HG03521 (cell line): ENCODE data around the gene ETS1.

Experiments used
- ATAC-seq: cut with Tn5 transposase; IDR thresholded peaks from one replicate; pipeline ENCODE4 v1.9.1; 2021; ENCODE audit warnings: mild to moderate bottlenecking, moderate library complexity; ENCODE audit not compliant: unreplicated experiment

Gene ETS1

DNA sequence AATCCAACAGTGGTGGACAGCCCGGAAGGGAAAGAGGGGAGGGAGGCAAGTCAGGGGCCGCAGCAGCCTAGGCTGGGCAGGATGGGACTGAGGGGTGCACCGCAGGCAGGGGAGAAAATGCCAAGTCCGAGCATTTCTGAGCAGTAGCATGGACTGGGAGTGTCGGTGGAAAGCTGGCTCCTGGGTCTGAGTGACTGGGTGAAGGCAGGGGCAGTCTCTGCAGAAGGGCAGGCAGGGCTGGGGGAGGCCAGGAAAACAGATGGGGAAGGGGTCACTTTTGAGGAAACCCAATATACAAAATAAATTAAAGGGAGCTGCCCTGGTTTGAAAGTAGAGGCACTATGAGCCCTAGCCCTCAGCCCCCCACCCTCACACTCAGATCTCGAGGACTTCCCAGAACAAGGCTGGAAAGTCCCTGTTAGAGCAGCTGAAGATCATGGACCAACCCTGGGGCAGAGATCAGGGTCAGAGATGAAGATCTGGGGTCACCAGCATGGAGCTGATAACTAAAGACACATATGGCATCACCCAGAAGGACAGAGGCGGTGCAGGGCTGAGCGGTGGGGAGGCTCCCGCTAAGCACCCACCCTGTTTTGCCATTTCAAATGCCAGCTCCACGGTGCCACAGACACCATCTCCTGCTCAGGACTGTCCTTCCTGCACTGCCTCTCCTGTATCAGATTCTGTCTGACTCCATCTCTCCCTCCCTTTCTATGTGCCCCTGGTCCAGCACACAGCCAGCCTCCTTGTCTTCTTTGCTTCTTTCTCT lies 32.4 kb upstream of the ETS1 start:
- ATAC-seq: no peak

DNA sequence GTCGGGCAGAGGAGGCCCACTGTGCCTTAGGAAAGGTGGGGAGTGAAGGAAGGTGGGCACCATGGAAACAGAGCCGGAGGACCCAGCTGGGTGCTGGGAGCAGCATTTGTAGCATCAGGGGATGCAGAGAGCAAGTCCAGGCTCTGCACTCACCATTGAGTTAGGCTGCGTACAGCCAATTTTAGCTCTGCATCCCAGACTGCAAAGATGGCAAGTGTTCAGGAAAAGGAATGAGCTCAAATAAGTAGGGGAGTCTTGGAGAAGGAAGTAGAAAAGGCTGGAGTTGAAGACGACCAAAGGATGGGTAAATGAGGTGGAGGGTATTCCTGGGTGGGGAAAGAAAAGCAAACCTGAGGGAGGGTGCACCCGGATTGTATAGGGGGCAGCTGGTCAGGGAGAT lies 31.6 kb upstream of the ETS1 start:
- no peak for ATAC-seq

DNA sequence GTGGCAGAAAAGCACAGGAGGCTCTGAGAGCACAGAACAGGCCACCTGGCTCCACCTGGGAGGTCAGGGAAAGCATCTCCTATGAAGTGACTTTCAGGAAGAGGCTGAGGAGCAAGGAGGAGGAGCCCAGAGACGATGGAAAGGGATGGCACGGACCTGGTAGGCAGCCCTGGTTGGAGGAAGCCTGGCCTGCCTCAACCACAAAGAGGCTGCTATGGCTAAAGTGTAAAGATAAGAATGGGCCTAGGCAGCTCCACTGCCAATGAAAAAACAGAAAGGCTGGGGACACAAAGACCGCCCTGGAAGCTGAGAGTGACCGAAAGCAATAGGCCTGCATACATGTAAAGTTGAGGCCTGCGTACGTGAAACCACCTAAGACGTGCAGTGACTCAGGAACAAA lies 31.2 kb upstream of the ETS1 start:
- no peak for ATAC-seq

DNA sequence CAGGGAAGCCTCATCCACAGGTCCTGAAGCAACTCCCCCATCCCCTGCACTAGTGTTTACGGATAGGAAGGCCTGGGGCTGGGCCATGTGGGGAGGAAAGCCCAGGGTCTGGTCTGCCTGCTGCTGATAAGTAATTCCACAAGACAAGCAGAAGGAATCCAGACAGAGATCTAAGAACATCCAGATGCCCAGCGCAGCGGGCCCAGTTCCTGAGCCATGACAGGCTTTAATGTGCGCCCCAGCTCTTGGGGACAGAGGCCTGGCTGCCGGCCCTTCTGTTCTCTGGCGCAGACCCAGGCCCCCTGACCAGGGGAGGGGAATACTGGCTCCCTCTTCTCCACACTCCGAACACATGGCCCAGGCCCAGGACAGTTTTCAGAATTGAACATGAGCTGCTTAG lies 28.8 kb upstream of the ETS1 start:
- no peak for ATAC-seq

DNA sequence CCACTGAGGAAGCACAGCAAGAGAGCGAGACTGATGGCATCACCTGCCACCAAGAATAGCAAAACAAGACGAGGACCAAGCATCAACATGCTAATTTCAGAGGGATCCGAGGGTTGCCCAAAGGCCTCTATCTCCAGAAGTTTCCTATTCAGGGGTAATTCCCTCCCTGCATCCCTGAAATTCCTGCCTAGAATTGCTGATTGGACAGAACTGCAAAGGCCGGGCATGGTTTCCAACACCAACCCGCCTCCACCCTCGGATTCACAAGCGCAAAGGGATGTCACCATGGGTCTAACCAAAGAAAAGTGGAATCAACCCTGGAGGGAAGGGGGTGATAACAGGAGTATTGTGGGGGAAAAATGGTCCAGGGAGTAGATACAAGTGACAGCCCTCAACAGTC lies 28.3 kb upstream of the ETS1 start:
- ATAC-seq: no peak

DNA sequence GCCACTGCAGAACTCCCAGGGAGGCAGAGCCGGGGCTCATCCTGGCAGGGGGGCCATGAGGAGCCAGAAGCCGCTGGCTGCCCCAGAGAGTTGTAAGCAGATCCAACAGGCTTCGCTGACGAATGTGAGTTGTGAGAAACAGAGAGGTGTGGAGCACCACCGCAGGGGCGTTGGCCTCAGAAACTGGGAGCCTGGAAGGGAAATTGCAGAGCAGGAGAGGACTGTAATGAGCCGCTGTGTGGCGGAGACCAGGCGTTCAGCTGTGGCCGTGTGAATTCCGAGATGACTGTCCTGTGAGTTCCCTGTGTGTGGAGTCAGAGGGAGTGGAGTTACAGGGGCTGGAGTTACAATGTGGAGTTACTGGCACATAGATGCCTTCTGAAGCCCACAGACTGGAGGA lies 27.7 kb upstream of the ETS1 start:
- no peak for ATAC-seq

DNA sequence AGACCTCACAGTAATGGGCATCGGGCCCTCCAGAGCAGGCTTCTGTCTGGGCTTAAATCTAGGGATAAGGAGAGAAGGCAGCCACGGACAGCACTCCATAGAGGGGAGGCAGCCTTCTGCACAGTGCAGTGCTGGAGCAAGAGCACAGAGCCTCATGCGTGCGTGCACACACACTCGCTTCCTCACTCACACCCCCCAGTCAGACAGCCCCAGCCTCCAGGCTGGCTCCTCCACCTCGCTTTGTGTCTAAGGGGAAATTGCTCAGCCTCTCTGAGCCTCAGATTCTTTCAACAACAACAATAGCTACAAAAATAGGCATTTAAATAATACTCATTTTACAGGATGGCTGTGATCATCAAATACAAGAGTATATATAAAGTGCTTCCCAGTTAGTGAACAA lies 26.7 kb upstream of the ETS1 start:
- no peak for ATAC-seq

DNA sequence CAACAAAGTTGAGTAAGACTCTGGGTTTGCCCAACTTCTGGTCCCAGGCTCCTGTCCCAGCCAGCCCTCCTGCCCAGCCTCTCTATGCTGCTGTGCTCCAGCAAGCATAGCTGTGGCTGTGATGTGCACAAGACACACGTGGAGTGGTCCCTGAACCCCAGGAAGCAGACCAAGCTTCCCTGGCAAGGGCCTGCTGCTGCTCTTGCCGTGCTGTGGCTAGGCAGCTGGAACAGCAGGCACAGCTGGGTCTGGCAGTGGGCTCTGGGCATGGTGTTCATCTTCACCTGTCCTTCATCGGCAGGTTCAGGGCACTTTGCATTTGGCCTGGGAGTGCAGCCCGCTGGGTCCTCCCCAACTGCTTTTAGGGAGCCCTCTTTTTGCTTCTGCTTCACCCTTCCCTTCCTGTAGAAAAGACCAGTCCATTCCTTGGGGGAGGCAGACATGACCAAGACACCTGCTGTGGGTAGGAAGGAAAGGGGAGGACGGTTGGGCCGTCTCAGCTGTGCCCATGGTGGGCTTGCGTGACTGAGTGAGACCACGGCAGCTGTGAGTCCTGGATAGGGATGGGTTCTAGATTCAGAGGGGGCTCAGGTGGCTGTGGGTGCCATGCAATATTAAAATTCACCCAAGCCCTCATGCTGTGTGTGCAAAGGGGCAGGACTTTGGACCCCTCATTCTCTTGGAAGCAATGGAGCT lies 26.1 kb upstream of the ETS1 start:
- ATAC-seq: no peak

DNA sequence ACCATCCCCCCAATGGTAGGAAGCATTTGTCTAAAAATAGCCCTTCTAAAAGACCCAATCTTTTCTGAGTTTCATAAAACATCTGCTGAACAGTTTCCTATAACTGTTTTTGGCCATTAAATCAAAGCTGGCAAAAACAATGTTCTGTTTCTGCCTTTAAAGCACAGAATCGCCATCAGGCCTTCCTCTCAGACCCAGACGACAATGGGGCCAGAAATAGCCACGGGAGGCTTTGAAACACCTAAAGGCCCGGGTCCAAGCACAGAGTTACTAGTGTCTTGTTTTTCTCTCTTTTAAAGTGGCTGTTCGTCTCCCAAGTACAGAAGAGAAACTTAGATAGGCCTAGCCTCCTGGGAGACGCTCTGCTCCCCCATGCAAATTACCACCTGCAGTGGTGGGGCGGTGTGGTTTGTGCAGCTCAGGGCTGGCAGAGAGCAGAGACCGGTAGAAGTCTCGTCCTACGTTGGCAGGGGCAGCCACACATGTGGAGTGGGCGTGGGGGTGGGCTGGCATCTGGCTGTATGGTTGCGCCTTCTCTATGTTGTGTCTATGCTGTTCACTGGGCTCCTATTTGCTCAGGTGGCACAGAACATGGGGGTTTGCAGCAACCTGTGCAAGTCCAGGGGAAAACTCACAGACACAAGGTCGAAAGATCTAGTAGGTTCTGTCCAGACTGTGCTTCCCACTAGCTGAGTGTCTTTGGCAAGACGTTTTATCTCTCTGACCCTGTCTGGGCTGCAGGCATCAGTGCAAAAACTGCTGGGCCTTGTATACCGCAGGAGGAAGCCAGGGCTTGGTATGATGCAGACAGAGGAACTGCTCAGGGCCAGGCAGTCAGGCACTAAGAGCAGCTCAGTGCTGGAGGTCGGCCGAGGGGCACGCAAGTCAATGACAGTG lies 23.6 kb upstream of the ETS1 start:
- ATAC-seq: peak; percentile 97

DNA sequence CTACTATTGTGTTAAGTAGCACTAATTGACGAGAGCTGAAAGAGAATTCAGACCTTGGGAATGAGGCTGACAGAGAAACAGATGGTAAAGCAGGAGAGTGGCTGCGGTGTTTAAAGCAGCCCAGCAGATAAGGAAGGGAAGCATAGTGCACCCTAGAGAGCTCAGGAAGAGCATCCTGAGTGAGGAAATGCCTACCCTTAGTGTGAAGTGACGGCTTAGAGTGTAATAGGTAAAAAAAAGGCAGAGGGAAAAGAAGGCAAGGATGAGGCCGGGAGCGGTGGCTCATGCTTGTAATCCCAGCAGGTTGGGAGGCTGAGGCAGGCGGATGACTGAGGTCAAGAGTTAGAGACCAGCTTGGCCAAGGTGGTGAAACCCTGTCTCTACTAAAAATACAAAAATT lies 22.4 kb upstream of the ETS1 start:
- ATAC-seq: no peak

DNA sequence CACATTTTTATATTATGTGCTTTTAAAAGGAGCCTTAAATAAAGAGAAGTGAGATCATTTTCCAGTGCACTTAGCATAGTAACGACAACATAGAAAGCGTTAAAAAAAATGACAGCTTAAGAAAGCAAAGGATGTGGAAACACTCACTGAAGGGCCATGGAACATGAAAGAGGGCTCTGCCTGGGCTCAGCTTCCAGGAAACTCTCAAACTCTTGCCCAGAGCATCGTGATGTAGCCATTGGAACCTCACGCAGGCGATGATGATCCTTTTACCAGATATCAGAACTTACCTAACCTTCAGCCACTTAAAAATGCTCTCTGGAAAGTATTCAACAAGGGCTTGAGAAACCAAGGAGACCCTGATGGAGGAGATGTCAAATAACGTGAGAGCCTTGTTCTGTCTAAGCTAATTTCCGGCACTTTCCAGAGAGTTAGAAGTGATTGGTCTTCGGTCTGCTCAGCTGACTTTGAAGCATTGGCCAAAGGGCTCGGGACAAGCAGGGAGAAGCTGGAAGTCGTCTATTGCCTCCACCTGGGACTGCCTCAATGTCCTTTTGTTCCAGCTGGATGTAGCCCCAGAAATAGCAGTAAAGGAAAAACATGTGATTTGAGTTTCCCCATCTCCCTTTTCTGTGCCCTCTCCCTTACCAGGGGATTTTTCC lies 21.5 kb upstream of the ETS1 start:
- no peak for ATAC-seq

DNA sequence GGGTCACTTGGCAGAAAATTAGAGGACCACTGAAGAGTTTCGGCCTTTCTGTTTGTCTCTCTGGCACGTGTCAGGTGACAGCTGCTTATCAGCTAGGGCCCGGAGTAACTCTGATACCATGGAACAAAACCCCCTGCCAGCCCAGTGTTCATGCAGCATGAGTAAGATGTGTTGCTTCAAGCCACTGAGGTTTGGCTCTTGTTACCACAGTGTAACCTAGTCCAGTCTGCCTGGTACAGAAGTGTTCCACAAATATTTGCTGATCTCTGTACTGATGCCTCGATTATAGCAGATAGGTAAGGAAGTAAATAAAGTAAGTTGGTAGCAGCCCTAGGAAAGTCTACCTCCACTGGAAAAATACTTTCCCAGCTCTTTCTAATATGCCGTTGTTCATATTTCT lies 20.5 kb upstream of the ETS1 start:
- no peak for ATAC-seq

DNA sequence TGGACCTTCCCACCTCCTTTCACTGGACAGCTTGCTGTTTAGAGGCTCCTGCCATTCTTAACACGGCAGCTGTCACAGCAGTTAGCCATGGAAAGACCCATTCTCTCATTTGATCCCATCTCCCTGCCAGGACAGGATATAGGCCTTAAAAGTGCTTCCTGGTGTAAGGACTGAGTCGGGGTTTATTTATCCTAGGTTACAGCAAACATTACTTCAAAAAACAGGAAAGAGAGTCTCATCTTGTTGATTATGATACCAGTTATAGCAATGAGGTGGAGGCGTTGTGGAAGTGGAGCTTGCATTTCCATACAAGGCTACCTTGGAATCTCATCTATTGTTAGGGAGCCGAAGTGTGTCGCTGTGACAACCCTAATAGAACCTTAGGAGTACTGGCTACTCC lies 17.4 kb upstream of the ETS1 start:
- ATAC-seq: no peak

DNA sequence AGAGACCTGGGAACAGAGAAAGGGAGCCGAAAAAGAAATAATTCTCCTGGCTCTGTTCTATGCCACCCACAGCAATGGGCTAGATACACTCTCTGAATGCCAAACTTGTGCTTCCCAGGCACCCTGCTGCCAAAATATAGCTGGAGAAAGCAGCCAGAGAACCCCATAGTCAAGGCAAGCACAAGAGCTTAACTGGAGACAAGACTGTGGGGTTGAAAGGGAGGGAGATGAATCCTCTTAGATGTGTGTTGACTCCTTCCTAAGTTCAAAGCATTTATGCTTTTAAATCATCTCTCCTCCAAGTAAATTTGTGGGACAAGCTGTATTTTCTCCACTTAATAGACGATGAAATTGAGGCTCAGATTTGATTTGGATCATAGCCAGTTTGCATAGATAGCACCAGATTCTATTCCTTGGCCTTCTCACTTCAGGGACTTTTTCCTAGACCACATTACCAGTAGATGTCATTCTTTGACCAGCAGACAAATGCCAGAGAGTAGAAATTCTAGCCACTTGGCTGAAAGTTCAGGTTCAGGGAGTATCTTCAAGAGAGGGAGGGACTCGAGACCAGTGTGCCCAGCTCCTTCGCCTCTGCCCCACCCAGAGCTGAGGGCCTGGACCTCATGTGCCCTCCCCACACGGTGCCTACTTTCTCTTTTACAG lies 16.5 kb upstream of the ETS1 start:
- ATAC-seq: no peak

DNA sequence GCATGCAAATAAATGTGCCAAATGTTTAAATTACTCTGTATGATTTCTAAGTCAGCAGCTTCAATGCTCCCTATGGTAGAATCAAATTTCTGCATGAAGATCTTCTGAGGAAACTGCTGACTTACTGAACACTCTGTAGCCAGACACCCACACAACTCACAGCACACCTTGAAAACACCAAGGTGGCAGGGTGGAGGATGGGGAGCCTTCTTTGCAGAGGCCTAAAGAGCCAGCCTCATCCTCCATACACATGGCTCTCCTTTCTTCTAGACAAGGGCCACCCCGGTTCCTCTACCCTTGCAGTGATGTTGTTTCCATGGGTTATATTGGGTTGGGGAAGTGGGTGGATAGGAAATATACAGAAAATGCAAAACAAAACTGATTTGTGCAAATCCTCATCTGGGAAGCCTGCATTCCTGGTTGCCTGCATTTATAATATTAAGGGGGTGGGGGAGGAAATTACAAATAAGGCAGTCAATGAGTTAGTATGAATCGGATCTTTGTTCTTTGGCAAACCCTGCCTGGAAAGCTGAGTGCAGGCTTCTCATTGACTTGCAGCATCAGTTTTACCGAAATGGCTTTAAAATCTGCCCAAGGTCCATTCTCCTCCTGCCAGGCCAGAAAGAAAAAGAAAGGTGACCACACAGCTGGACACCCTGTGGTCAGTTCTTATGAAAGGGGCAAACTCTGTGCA lies 15.8 kb upstream of the ETS1 start:
- ATAC-seq: no peak

DNA sequence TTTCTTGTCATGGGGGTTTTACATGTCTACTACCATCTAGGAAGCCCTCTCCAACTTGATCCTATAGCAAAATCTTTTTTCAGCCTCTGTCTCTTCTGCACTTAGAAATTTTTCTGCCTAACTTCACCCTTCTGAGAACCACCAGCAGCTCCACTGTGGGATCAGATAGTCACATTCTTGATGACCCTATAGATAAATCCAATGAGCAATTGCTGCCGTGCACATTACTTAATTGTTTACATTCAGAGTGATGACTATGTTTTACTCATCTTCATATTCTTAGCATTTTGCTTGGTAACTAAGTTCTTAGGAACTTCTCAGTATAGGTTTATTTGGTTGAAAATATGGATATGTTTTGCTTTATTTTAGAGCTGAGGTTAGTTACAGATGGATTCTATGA lies 12.4 kb upstream of the ETS1 start:
- no peak for ATAC-seq

DNA sequence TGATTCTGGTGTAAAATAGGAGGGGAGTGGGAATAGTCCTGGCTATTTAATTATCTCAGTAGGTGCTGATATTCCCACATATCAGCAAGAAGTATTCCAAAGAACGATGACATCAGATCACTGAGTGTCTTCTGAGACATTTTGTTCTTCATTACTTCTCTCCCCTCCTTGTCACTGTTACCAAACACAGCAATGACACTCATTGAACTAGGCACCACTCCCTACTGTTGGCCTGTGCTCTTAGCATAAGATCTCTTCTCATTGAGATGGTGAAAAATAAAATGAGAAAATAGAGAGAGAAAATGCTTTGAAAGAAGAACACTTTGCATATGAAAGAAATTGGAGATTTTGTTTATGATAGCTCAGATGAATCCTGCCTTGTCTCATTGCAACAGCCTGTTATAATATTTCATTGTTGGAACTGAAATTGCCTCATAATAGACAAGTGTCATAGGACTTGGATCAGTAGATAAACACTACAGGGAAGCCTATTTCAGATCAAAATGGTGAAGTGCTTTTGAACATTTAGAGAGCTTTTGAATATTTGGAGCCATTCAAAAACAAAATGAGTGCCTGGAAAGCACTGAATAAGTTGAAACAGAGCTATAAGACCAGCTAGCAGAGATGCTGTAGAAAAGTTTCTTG lies 11.3 kb upstream of the ETS1 start:
- no peak for ATAC-seq

DNA sequence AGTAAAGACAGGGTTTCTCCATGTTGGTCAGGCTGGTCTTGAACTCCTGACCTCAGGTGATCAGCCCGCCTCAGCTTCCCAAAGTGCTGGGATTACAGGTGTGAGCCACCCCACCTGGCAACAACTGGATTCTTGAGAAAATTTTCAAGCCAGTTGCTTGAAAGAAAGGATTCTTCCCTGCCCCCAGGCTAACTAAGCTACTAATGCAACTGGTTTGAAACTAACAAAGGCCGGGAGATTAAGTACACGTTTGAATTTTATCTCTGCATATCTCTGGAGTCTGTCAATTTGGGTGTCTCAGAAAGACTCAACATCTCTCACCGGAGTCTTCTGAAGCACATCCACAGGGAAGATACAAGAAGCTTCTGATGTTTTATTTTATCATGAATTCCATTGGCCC lies 10.7 kb upstream of the ETS1 start:
- ATAC-seq: no peak

DNA sequence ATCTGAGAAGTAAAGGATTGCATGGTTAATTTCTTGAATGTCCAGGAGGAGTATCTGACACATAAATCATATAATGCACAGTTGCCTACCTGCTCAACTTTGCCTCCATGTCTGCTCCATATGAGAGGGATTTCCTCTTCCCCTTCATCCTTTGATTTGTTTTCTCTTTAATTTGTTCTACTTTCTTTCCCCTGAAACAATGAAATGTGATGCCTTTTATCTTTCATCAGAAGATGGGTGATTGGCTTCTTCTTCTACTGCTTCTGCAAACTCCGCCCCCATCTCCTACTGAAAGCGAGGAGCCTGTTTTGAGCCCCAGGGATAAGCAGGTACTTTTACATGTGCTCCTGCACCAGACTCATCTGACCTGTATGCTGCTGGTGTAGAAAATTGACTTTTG lies 9.9 kb upstream of the ETS1 start:
- ATAC-seq: no peak

DNA sequence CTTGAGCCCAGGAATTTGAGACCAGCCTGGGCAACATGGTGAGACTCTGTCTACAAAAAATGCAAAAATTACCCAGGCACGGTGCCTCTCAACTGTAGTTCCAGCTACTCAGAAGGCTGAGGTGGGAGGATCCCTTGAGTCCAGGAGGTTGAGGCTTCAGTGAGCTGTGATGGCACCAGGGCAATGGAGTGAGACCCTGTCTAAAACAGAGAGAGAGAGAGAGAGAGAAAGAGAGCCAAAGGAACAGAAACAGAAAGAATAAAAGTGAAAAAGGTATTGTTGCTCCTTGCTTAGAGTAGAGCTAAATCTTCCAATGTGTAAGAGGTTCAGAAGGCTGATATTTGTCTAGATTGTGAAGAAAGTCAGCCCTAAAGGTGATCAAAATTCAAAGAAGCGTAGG lies 8.9 kb upstream of the ETS1 start:
- no peak for ATAC-seq
